ENCODE data around the gene CEP164.

GRCh38 chr11:117392001-117392690 is 64.5 kb downstream of the CEP164 start:
- TF ChIP-seq CTCF (IDR thresholded peaks at IDR 0.05) (no peak), ATF3 (CRISPR knock-in tag; conservative IDR thresholded peaks at IDR 0.05) (no peak), FOXP1 (CRISPR knock-in tag; IDR thresholded peaks at IDR 0.05; ENCODE audit: borderline replicate concordance) (no peak), ZNF263 (CRISPR knock-in tag; IDR thresholded peaks at IDR 0.05; ENCODE audit: low read depth) (no peak), IRF2 (CRISPR knock-in tag; IDR thresholded peaks at IDR 0.05; ENCODE audit: borderline replicate concordance, low read depth) (no peak), GABPB1 (CRISPR knock-in tag; IDR thresholded peaks at IDR 0.05) (no peak), TCF7 (CRISPR knock-in tag; IDR thresholded peaks at IDR 0.05; ENCODE audit: low read depth) (no peak), ZNF512 (CRISPR knock-in tag; IDR thresholded peaks at IDR 0.05; ENCODE audit: borderline replicate concordance) (no peak), FOXJ3 (CRISPR knock-in tag; IDR thresholded peaks at IDR 0.05; ENCODE audit: borderline replicate concordance) (no peak), OVOL2 (CRISPR knock-in tag; IDR thresholded peaks at IDR 0.05; ENCODE audit: borderline replicate concordance) (no peak), HMGXB4 (CRISPR knock-in tag; IDR thresholded peaks at IDR 0.05) (no peak), NFYB (CRISPR knock-in tag; conservative IDR thresholded peaks at IDR 0.05; ENCODE audit: low read depth) (no peak)
- TF ChIP-seq, protein P1, sequence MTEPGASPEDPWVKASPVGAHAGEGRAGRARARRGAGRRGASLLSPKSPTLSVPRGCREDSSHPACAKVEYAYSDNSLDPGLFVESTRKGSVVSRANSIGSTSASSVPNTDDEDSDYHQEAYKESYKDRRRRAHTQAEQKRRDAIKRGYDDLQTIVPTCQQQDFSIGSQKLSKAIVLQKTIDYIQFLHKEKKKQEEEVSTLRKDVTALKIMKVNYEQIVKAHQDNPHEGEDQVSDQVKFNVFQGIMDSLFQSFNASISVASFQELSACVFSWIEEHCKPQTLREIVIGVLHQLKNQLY (CRISPR knock-in tag; IDR thresholded peaks at IDR 0.05), result no peak
- TF ChIP-seq, protein P2, sequence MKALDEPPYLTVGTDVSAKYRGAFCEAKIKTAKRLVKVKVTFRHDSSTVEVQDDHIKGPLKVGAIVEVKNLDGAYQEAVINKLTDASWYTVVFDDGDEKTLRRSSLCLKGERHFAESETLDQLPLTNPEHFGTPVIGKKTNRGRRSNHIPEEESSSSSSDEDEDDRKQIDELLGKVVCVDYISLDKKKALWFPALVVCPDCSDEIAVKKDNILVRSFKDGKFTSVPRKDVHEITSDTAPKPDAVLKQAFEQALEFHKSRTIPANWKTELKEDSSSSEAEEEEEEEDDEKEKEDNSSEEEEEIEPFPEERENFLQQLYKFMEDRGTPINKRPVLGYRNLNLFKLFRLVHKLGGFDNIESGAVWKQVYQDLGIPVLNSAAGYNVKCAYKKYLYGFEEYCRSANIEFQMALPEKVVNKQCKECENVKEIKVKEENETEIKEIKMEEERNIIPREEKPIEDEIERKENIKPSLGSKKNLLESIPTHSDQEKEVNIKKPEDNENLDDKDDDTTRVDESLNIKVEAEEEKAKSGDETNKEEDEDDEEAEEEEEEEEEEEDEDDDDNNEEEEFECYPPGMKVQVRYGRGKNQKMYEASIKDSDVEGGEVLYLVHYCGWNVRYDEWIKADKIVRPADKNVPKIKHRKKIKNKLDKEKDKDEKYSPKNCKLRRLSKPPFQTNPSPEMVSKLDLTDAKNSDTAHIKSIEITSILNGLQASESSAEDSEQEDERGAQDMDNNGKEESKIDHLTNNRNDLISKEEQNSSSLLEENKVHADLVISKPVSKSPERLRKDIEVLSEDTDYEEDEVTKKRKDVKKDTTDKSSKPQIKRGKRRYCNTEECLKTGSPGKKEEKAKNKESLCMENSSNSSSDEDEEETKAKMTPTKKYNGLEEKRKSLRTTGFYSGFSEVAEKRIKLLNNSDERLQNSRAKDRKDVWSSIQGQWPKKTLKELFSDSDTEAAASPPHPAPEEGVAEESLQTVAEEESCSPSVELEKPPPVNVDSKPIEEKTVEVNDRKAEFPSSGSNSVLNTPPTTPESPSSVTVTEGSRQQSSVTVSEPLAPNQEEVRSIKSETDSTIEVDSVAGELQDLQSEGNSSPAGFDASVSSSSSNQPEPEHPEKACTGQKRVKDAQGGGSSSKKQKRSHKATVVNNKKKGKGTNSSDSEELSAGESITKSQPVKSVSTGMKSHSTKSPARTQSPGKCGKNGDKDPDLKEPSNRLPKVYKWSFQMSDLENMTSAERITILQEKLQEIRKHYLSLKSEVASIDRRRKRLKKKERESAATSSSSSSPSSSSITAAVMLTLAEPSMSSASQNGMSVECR (CRISPR knock-in tag; IDR thresholded peaks at IDR 0.05; ENCODE audit: borderline replicate concordance), result no peak
